Right hindlimb (tissue), 1 donor: ENCODE measurements around the gene AKT1.
"Not testable (repeated sequence)": the region's sequence is repeated elsewhere in the genome, so short reads cannot be mapped to it uniquely, and the experiment has no call there.

ENCODE experiments used
- DNase-seq: peaks from one replicate; pipeline ENCODE4 v3.0.0-alpha.2; 2018

AKT1 gene

GRCh38 chr14:104794993-104795780 is at the start of gene AKT1:
TSS of gene AKT1 (minus strand) at chr14:104795748. CDS start at chr14:104792643, 3,105 bp downstream.
- DNase-seq, result no peak

GRCh38 chr14:104845033-104845666 is 49.6 kb upstream of the AKT1 start:
- no peak for DNase-seq

- DNase-seq, result no peak
Measured at GRCh38 chr14:104844306-104845032, 48.9 kb upstream of the AKT1 start.

GRCh38 chr14:104843442-104844305 is 48.1 kb upstream of the AKT1 start:
- DNase-seq, result no peak

GRCh38 chr14:104843006-104843405 is 47.5 kb upstream of the AKT1 start:
- DNase-seq, result no peak

- DNase-seq, result no peak
Measured at GRCh38 chr14:104841730-104842129, 46.2 kb upstream of the AKT1 start.

- DNase-seq, result not testable (repeated sequence)
Measured at GRCh38 chr14:104836171-104836935, 40.8 kb upstream of the AKT1 start.

GRCh38 chr14:104830781-104831180 is 35.2 kb upstream of the AKT1 start:
- DNase-seq, result no peak

- peak; percentile 45 for DNase-seq
Measured at GRCh38 chr14:104827177-104828055, 31.9 kb upstream of the AKT1 start.

- no peak for DNase-seq
Measured at GRCh38 chr14:104826861-104827176, 31.3 kb upstream of the AKT1 start.

- peak; percentile 93 for DNase-seq
Measured at GRCh38 chr14:104826189-104826860, 30.8 kb upstream of the AKT1 start.

GRCh38 chr14:104824353-104824997 is 28.9 kb upstream of the AKT1 start:
- peak; percentile 1 for DNase-seq

- DNase-seq, result peak; percentile 10
Measured at GRCh38 chr14:104822821-104823615, 27.5 kb upstream of the AKT1 start.

- DNase-seq, result no peak
Measured at GRCh38 chr14:104821971-104822608, 26.5 kb upstream of the AKT1 start.

- no peak for DNase-seq
Measured at GRCh38 chr14:104821229-104821945, 25.8 kb upstream of the AKT1 start.

- peak; percentile 72 for DNase-seq
Measured at GRCh38 chr14:104820669-104821228, 25.2 kb upstream of the AKT1 start.

- DNase-seq, result no peak
Measured at GRCh38 chr14:104819361-104819781, 23.8 kb upstream of the AKT1 start.
